ENCODE measurements around the gene LEKR1. TPM values are rescaled to one million over a fixed set of nuclear protein-coding genes. Genes with fewer than 3 reads are reported as not detected.
A peak's percentile ranks its signal among the peaks of the same experiment; 100 is the strongest.
"Not testable (repeated sequence)": the region's sequence is repeated elsewhere in the genome, so short reads cannot be mapped to it uniquely, and the experiment has no call there.

Gene LEKR1
- total RNA-seq (2014; rRNA removed; shearing (Covaris generic)): 0.37 and 11.5 TPM in 2 replicates

GRCh38 chr3:156826144-156826895 lies at the start of gene LEKR1:
Gene LEKR1 (plus strand): TSS chr3:156826353. CDS start chr3:156829330, 2,977 bp downstream.
- peak; percentile 96 for DNase-seq (ENCODE audit: low spot score)

GRCh38 chr3:156776871-156777270 lies 49.3 kb upstream of the LEKR1 start:
- no peak for DNase-seq (ENCODE audit: low spot score)

- DNase-seq (ENCODE audit: low spot score): no peak
Measured at GRCh38 chr3:156781310-156782230, 44.6 kb upstream of the LEKR1 start.

- no peak for DNase-seq (ENCODE audit: low spot score)
Measured at GRCh38 chr3:156782319-156782718, 43.8 kb upstream of the LEKR1 start.

GRCh38 chr3:156782921-156783320 lies 43.2 kb upstream of the LEKR1 start:
- no peak for DNase-seq (ENCODE audit: low spot score)

- no peak for DNase-seq (ENCODE audit: low spot score)
Measured at GRCh38 chr3:156787001-156787400, 39.2 kb upstream of the LEKR1 start.

GRCh38 chr3:156787926-156788663 lies 38.1 kb upstream of the LEKR1 start:
- DNase-seq (ENCODE audit: low spot score): peak; percentile 63

GRCh38 chr3:156788846-156789245 lies 37.3 kb upstream of the LEKR1 start:
- DNase-seq (ENCODE audit: low spot score): no peak

- no peak for DNase-seq (ENCODE audit: low spot score)
Measured at GRCh38 chr3:156790156-156790555, 36.0 kb upstream of the LEKR1 start.

GRCh38 chr3:156792114-156792513 lies 34.0 kb upstream of the LEKR1 start:
- DNase-seq (ENCODE audit: low spot score): no peak

GRCh38 chr3:156792536-156792935 lies 33.6 kb upstream of the LEKR1 start:
- DNase-seq (ENCODE audit: low spot score): no peak

- no peak for DNase-seq (ENCODE audit: low spot score)
Measured at GRCh38 chr3:156792945-156793344, 33.2 kb upstream of the LEKR1 start.

GRCh38 chr3:156793400-156793799 lies 32.8 kb upstream of the LEKR1 start:
- DNase-seq (ENCODE audit: low spot score): no peak

- no peak for DNase-seq (ENCODE audit: low spot score)
Measured at GRCh38 chr3:156793851-156794250, 32.3 kb upstream of the LEKR1 start.

- DNase-seq (ENCODE audit: low spot score): peak; percentile 50
Measured at GRCh38 chr3:156795890-156796481, 30.2 kb upstream of the LEKR1 start.

- DNase-seq (ENCODE audit: low spot score): no peak
Measured at GRCh38 chr3:156797368-156797767, 28.8 kb upstream of the LEKR1 start.

GRCh38 chr3:156800287-156800686 lies 25.9 kb upstream of the LEKR1 start:
- DNase-seq (ENCODE audit: low spot score): not testable (repeated sequence)

GRCh38 chr3:156801746-156802145 lies 24.4 kb upstream of the LEKR1 start:
- no peak for DNase-seq (ENCODE audit: low spot score)

- no peak for DNase-seq (ENCODE audit: low spot score)
Measured at GRCh38 chr3:156802821-156803606, 23.1 kb upstream of the LEKR1 start.

- no peak for DNase-seq (ENCODE audit: low spot score)
Measured at GRCh38 chr3:156803952-156804741, 22.0 kb upstream of the LEKR1 start.
